Trophoblast cell (in vitro differentiated cells and primary cell): Measurements from ENCODE around the gene MYL3.

Source experiments
- DNase-seq, 2 donors: peaks; one replicate each; pipeline ENCODE4 v3.0.0-alpha.2; 2016
- H2AFZ ChIP-seq: 2 replicates; pipeline ENCODE4 v1.6.1; 2013; ENCODE audit warnings: low read length, moderate library complexity, mild to moderate bottlenecking; ENCODE audit not compliant: insufficient read depth, poor library complexity
- H2AK5ac ChIP-seq: 2 replicates; pipeline ENCODE4 v1.6.1; 2013; ENCODE audit warnings: mild to moderate bottlenecking, low read length
- H2BK120ac ChIP-seq: 2 replicates; pipeline ENCODE4 v1.6.1; 2013; ENCODE audit warnings: low read length, mild to moderate bottlenecking, moderate library complexity; ENCODE audit not compliant: insufficient read depth, poor library complexity
- H2BK12ac ChIP-seq: 2 replicates; pipeline ENCODE4 v1.6.1; 2013; ENCODE audit warnings: mild to moderate bottlenecking, low read length, moderate library complexity
- H2BK5ac ChIP-seq: 2 replicates; pipeline ENCODE4 v1.6.1; 2013; ENCODE audit warnings: low read length, low read depth, moderate library complexity, mild to moderate bottlenecking; ENCODE audit not compliant: poor library complexity
- H3K14ac ChIP-seq: 2 replicates; pipeline ENCODE4 v1.6.1; 2013; ENCODE audit warnings: mild to moderate bottlenecking, low read length
- H3K18ac ChIP-seq: 2 replicates; pipeline ENCODE4 v1.6.1; 2013; ENCODE audit warnings: mild to moderate bottlenecking, low read length
- H3K23ac ChIP-seq: 2 replicates; pipeline ENCODE4 v1.6.1; 2013; ENCODE audit warnings: low read length
- H3K27ac ChIP-seq: 2 replicates; pipeline ENCODE4 v1.5.1; 2013; ENCODE audit warnings: low read depth, mild to moderate bottlenecking, inconsistent platforms, low read length, moderate library complexity
- H3K27me3 ChIP-seq: 2 replicates; pipeline ENCODE4 v1.6.1; 2013; ENCODE audit warnings: inconsistent platforms, mild to moderate bottlenecking, low read length, moderate library complexity; ENCODE audit not compliant: insufficient read depth
- H3K36me3 ChIP-seq, 2 experiments: 1 replicate in 1 of 2; 2 replicates in 1 of 2; pipeline ENCODE4 v1.6.1; 2013; ENCODE audit warnings: low read length in 2 of 2, mild to moderate bottlenecking in 2 of 2, moderate library complexity in 1 of 2; ENCODE audit not compliant: insufficient read depth in 2 of 2, control insufficient read depth in 1 of 2
- H3K4ac ChIP-seq: 2 replicates; pipeline ENCODE4 v1.6.1; 2013; ENCODE audit warnings: low read depth, mild to moderate bottlenecking, low read length, moderate library complexity
- H3K4me1 ChIP-seq, 2 experiments: 1 replicate in 1 of 2; 2 replicates in 1 of 2; pipeline ENCODE4 v1.6.1; 2013; ENCODE audit warnings: low read length in 2 of 2, mild to moderate bottlenecking in 2 of 2, moderate library complexity in 1 of 2; ENCODE audit not compliant: insufficient read depth in 2 of 2, control insufficient read depth in 1 of 2
- H3K4me2 ChIP-seq: 2 replicates; pipeline ENCODE4 v1.6.1; 2013; ENCODE audit warnings: inconsistent platforms, mild to moderate bottlenecking, low read length, moderate library complexity
- H3K4me3 ChIP-seq: 2 replicates; pipeline ENCODE4 v1.5.1; 2013; ENCODE audit warnings: mild to moderate bottlenecking, low read depth, low read length, inconsistent platforms
- H3K79me1 ChIP-seq: one replicate; pipeline ENCODE4 v1.6.1; 2013; ENCODE audit warnings: low read length
- H3K79me2 ChIP-seq: 2 replicates; pipeline ENCODE4 v1.6.1; 2013; ENCODE audit warnings: low read length, mild to moderate bottlenecking; ENCODE audit not compliant: control insufficient read depth, insufficient read depth, poor library complexity
- H3K9ac ChIP-seq: 2 replicates; pipeline ENCODE4 v1.6.1; 2013; ENCODE audit warnings: mild to moderate bottlenecking, low read length
- H3K9me3 ChIP-seq: 2 replicates; pipeline ENCODE4 v1.6.1; 2013; ENCODE audit warnings: low read depth, mild to moderate bottlenecking, control low read depth, inconsistent platforms, low read length; ENCODE audit not compliant: insufficient read depth
- H4K12ac ChIP-seq: 2 replicates; pipeline ENCODE4 v1.6.1; 2013; ENCODE audit warnings: low read depth, mild to moderate bottlenecking, low read length, moderate library complexity
- H4K8ac ChIP-seq: 2 replicates; pipeline ENCODE4 v1.6.1; 2013; ENCODE audit warnings: low read depth, mild to moderate bottlenecking, low read length, moderate library complexity
- H4K91ac ChIP-seq: one replicate; pipeline ENCODE4 v1.6.1; 2013; ENCODE audit warnings: low read depth, mild to moderate bottlenecking, low read length, moderate library complexity
- WGBS: extraction: QIAGEN DNeasy Blood & Tissue Kit; methylation state at CpG from one replicate; pipeline ENCODE4 v1.1.7; 2013; ENCODE audit warnings: missing lambda C conversion rate; ENCODE audit not compliant: insufficient read length, insufficient coverage; ENCODE audit errors: extremely low coverage; 5-methylcytosine and 5-hydroxymethylcytosine counted together

The MYL3 gene

DNA sequence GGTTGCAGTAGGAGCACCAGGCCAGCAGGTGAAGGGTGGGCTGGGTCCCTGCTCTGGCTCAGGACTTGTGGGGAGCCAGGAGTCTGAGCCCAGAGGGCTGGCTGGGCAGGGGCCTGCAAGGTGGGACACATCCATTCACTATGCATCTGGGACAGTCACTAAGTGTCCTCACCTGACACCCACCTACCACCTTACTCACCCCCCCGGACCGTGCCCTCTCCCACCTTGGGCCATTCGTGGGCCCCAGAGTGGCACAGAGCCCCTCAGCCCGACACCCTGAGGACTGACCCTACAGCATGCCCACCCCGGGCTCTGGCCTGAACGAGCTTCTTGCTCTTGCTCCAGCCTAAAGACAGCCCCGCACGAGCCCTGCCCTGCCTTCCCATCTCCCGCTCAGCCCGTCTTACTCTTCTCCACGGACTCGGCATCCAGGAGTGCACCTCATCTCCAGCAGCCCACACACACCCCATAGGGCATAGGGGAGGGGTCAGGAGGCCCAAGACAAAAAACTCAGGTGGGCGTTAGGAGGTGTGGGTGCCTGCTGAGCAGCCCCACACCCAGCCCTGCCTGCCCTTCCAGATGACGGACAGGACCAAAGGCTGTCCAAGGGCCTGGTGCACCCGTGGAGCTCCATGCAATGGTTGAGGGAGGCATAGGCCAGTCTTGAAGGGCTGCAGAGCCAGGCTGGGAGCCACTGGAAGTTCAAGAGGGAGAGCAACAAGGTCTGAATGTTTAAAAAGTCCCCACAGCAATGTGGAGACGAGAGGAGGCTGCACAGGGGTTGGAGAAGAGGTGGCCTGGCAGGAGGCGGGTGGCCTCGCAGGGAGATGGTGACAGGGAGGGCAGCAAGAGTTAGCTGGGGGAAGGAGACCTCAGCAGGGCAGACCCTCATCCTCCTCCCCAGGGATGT is 41.3 kb upstream of the MYL3 start:
- Histone ChIP-seq H2BK120ac (no peak overlapping the region), H3K27ac (no peak overlapping the region), H2BK12ac (no peak overlapping the region), H3K36me3 (no peaks in the 10 kb centered on the region), H4K8ac (no peak overlapping the region), H3K79me2 (no peaks in the 10 kb centered on the region), H3K23ac (no peak overlapping the region), H3K9me3 (peaks cover 2% of the 10 kb centered on the region), H2AFZ (no peak overlapping the region), H3K4me1 (peaks cover 3% of the 10 kb centered on the region in 2 experiments), H3K79me1 (no peaks in the 10 kb centered on the region), H4K12ac (no peak overlapping the region), H3K4ac (no peak overlapping the region), H3K18ac (no peak overlapping the region), H2BK5ac (no peak overlapping the region), H3K4me2 (no peak overlapping the region), H3K4me3 (no peak overlapping the region), H2AK5ac (no peak overlapping the region), H3K9ac (no peak overlapping the region), H3K27me3 (no peaks in the 10 kb centered on the region), H3K14ac (no peak overlapping the region), H4K91ac (no peak overlapping the region)
- no peak for DNase-seq
- WGBS = no CpG with 5 or more reads among the region's 18 CpGs

- H3K4me1 ChIP-seq = peaks cover 3% of the 10 kb centered on the region in 2 experiments
- no CpG with 5 or more reads among the region's 21 CpGs for WGBS
These were observed 40.4 kb upstream of the MYL3 start for GRCh38 chr3:46903341-46904302.

DNA sequence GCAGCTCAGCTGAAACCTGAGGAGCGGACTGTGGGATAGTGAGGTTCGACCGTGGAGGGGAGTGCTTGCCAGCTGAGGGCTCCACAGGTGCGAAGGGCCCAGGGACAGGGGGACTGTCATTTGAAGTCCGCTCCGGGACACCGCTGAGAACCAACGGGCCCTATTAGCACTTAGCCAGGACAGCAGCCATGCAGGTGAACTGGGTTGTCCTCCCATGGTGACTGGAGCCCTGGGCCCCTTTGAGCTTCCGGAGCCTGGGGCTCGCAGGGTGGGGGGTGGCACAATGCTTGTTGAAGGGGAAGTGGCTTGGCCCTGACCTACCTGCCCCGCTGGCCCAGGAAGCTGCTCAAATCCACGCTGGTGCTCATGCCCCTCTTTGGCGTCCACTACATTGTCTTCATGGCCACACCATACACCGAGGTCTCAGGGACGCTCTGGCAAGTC is 39.0 kb upstream of the MYL3 start:
- Histone ChIP-seq H2BK120ac (no peak overlapping the region), H3K4me1 (peaks cover 3% of the 10 kb centered on the region in 2 experiments), H3K14ac (no peak overlapping the region), H2BK5ac (no peak overlapping the region), H3K79me1 (no peaks in the 10 kb centered on the region), H3K27ac (no peak overlapping the region), H4K8ac (no peak overlapping the region), H4K12ac (no peak overlapping the region), H3K36me3 (no peaks in the 10 kb centered on the region), H4K91ac (no peak overlapping the region), H2BK12ac (no peak overlapping the region), H3K18ac (no peak overlapping the region), H2AK5ac (no peak overlapping the region), H3K79me2 (no peaks in the 10 kb centered on the region), H3K27me3 (no peaks in the 10 kb centered on the region), H3K9ac (no peak overlapping the region), H3K4ac (no peak overlapping the region), H2AFZ (no peak overlapping the region), H3K23ac (no peak overlapping the region), H3K9me3 (peaks cover 4% of the 10 kb centered on the region), H3K4me2 (no peak overlapping the region), H3K4me3 (no peak overlapping the region)
- no peak for DNase-seq
- no CpG with 5 or more reads among the region's 15 CpGs for WGBS

More at GRCh38 chr3:46903341-46904302, 40.4 kb upstream of the MYL3 start:
- H3K27ac ChIP-seq = no peak overlapping the region
- no peaks in the 10 kb centered on the region for H3K79me2 ChIP-seq
- peak in 1 of 2 donors; percentile 45 for DNase-seq
- H3K4me3 ChIP-seq = no peak overlapping the region
- H3K18ac ChIP-seq = no peak overlapping the region
- H3K9me3 ChIP-seq = peaks cover 2% of the 10 kb centered on the region
- H2BK120ac ChIP-seq = no peak overlapping the region
- peak overlapping the region; percentile 23 for H2AK5ac ChIP-seq
- no peak overlapping the region for H4K91ac ChIP-seq
- H4K8ac ChIP-seq = no peak overlapping the region
- H2AFZ ChIP-seq = no peak overlapping the region
- no peaks in the 10 kb centered on the region for H3K27me3 ChIP-seq
- H3K4me2 ChIP-seq = no peak overlapping the region
- H3K14ac ChIP-seq = peak overlapping the region; percentile 20
- no peak overlapping the region for H3K23ac ChIP-seq
- no peaks in the 10 kb centered on the region for H3K36me3 ChIP-seq
- H4K12ac ChIP-seq = no peak overlapping the region
- H3K79me1 ChIP-seq = no peaks in the 10 kb centered on the region
- no peak overlapping the region for H3K4ac ChIP-seq
- H3K9ac ChIP-seq = no peak overlapping the region
- no peak overlapping the region for H2BK12ac ChIP-seq
- no peak overlapping the region for H2BK5ac ChIP-seq

DNA sequence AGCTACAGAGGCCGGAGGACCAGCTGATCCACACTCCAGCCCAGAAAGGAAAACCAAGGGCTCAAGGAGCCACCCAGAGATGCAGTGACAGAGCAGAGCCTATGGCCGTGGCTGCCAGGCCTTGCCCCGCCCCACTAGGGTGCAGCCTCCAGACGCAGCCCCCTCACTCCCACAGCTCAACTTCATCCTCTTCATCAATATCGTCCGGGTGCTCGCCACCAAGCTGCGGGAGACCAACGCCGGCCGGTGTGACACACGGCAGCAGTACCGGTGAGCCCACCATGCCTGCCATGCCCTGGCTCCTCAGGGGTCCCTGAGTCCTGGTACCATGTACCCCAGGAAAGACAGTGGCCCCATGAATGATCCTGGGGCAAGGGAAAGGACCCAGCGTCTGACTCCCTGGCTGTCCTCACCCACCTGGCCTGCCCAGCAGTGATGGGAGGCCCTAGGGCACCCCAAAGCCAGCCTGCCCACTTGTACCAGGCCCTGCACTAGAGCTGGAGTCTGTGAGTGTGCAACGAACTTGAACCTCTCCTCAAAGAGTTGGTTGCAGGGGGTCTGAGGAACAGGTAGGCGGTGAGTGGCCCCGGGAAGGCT is 38.4 kb upstream of the MYL3 start:
- Histone ChIP-seq H3K23ac (no peak overlapping the region), H4K91ac (no peak overlapping the region), H3K27ac (no peak overlapping the region), H3K18ac (no peak overlapping the region), H2BK12ac (no peak overlapping the region), H2AFZ (no peak overlapping the region), H3K14ac (no peak overlapping the region), H2BK5ac (no peak overlapping the region), H3K79me2 (no peaks in the 10 kb centered on the region), H2AK5ac (no peak overlapping the region), H3K36me3 (no peaks in the 10 kb centered on the region), H3K79me1 (no peaks in the 10 kb centered on the region), H4K8ac (no peak overlapping the region), H3K27me3 (no peaks in the 10 kb centered on the region), H4K12ac (no peak overlapping the region), H3K4me3 (no peak overlapping the region), H3K9me3 (peaks cover 4% of the 10 kb centered on the region), H3K9ac (no peak overlapping the region), H2BK120ac (no peak overlapping the region), H3K4me2 (no peak overlapping the region), H3K4ac (no peak overlapping the region), H3K4me1 (peaks cover 3% of the 10 kb centered on the region in 2 experiments)
- no CpG with 5 or more reads among the region's 17 CpGs for WGBS
- no peak for DNase-seq
